ENCODE results near the gene VASN.

VASN gene

DNA sequence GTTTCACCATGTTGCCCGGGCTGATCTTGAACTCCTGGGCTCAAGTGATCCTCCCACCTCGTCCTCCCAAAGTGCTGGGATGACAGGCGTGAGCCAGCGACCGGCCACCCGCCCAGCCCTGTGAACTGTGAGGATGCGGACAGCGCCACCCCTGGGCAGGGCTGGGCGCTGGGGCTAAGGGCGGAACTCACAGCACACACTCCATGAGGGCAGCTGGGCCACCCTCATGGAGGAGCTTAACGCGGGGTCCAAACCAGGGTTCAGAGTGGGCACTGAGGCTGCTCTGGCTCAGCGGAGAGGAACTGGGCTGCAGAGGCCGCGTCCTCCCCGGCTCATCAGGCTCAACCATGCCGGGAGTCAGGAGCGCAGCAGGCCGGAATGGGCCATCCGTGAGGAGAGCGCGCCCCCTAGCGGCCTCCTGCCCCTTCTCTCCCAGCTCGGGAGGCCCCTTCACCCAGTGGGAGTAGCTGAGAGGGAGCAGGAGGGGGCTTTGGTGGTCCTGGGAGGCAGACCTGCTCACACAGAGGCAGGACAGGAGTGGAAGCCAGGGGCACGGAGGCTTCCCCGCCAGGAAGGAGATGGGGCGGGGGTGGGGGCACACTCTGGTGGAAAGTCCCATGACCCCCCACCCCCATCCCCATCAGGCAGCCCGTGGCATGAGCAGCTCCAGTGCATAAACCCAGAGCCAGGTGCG, 30.9 kb downstream of the VASN start:
- Histone ChIP-seq H3K36me3 (peaks cover 100% of the 10 kb centered on the region), H3K9me3 (no peaks in the 10 kb centered on the region), H3K27me3 (no peaks in the 10 kb centered on the region), H3K4me1 (ENCODE audit: control insufficient read depth in 1 of 2, insufficient read depth in 1 of 2, low read depth in 1 of 2, low read length in 1 of 2) (peaks cover 0 to 4% of the 10 kb centered on the region in 2 experiments), H3K27ac (peak overlapping the region; percentile 23), H3K4me3 (ENCODE audit: low read depth in 1 of 2, low read length in 1 of 2) (no peak overlapping the region)
- TF ChIP-seq CTCF (IDR thresholded peaks at IDR 0.05): peak; percentile 80

DNA sequence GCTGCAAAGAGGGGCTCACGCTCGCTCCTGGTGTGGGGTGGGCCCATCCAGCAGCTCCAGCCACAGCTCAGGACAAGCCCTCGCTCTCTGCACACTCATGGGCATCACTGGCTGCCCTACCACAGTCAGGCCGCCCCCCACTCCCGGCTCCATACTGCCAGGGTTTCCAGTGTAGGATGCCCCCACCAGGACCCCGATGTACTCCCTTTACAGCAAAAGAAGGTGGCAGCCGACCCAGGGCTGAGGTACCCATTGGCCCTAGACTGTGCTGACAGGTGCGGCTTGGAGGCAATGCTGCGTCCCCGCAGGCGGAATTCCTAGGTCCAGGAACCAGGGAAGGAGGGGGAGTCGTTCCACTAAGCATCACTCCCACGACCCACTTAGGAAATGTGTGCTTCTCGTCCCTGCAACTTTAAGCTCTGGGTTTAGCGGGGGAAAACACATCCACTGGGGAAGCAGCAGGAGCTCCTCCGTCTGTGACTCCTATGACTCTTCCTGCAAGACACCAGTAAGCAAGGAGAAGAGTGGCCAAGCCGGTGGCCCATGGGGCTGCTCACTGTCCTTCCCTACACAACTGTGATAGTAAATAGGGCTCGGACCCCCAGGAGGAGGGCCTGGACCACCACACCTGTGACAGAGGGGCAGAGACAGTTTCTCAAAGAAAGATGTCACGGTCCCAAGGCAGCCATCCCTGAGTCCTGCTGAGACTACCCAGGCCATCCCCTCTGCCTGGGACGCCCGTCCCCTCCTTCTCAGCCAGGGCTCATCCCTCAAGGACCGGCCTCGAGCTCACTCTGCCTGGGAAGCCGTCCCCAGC, 31.7 kb downstream of the VASN start:
- peaks cover 0 to 4% of the 10 kb centered on the region in 2 experiments for H3K4me1 ChIP-seq (ENCODE audit: control insufficient read depth in 1 of 2, insufficient read depth in 1 of 2, low read depth in 1 of 2, low read length in 1 of 2)
- H3K27ac ChIP-seq: peak overlapping the region; percentile 23
- no peak overlapping the region for H3K4me3 ChIP-seq (ENCODE audit: low read depth in 1 of 2, low read length in 1 of 2)
- H3K36me3 ChIP-seq: peaks cover 100% of the 10 kb centered on the region
- no peaks in the 10 kb centered on the region for H3K27me3 ChIP-seq
- no peaks in the 10 kb centered on the region for H3K9me3 ChIP-seq
- TF ChIP-seq CTCF (IDR thresholded peaks at IDR 0.05): no peak

- peaks cover 100% of the 10 kb centered on the region for H3K36me3 ChIP-seq
- H3K27ac ChIP-seq: peak overlapping the region; percentile 23
- no peak overlapping the region for H3K4me3 ChIP-seq (ENCODE audit: low read depth in 1 of 2, low read length in 1 of 2)
- no peaks in the 10 kb centered on the region for H3K27me3 ChIP-seq
- no peak for TF ChIP-seq CTCF (IDR thresholded peaks at IDR 0.05)
- peaks cover 0 to 4% of the 10 kb centered on the region in 2 experiments for H3K4me1 ChIP-seq (ENCODE audit: control insufficient read depth in 1 of 2, insufficient read depth in 1 of 2, low read depth in 1 of 2, low read length in 1 of 2)
- no peaks in the 10 kb centered on the region for H3K9me3 ChIP-seq
Observed at GRCh38 chr16:4404247-4404966, 32.8 kb downstream of the VASN start.

- Histone ChIP-seq H3K4me1 (ENCODE audit: control insufficient read depth in 1 of 2, insufficient read depth in 1 of 2, low read depth in 1 of 2, low read length in 1 of 2) (peaks cover 0 to 4% of the 10 kb centered on the region in 2 experiments), H3K36me3 (peaks cover 100% of the 10 kb centered on the region)
Observed at GRCh38 chr16:4404967-4405696, 33.5 kb downstream of the VASN start.

More at GRCh38 chr16:4404967-4405696, 33.5 kb downstream of the VASN start:
- H3K27me3 ChIP-seq: no peaks in the 10 kb centered on the region
- no peak overlapping the region for H3K4me3 ChIP-seq (ENCODE audit: low read depth in 1 of 2, low read length in 1 of 2)
- peak overlapping the region; percentile 23 for H3K27ac ChIP-seq
- H3K9me3 ChIP-seq: no peaks in the 10 kb centered on the region
- TF ChIP-seq CTCF (IDR thresholded peaks at IDR 0.05): no peak

Data from neutrophil (primary cell).